GM12874 (cell line): ENCODE measurements around the gene PPP2R2B.

Experiments used
- TF ChIP-seq, protein P1 (sequence below): IDR thresholded peaks from 2 replicates; pipeline ENCODE4 v1.5.1; 2011; ENCODE audit warnings: low read depth, mild to moderate bottlenecking, control low read depth, low read length, moderate library complexity; ENCODE audit not compliant: insufficient read depth

Gene PPP2R2B

DNA sequence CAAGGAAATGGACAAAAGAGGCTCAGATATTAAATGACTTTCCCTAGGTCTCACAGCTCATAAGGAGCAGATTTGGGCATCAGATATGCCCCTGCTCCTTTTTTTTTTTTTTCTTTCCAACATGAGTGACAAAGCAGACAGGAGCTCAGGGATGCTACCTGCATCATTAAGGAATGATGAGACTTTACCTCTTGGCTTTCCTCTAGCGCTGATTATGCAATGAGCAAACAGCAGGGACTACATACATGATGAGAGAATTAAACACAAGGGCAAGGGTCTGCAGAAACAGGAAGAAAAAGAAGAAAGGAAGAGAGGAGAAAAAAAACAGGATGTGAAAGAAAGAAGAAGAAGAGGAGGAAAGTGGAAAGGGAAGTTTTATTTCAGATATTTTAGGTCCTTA is 179.9 kb downstream of the PPP2R2B start:
- TF ChIP-seq, protein P1, sequence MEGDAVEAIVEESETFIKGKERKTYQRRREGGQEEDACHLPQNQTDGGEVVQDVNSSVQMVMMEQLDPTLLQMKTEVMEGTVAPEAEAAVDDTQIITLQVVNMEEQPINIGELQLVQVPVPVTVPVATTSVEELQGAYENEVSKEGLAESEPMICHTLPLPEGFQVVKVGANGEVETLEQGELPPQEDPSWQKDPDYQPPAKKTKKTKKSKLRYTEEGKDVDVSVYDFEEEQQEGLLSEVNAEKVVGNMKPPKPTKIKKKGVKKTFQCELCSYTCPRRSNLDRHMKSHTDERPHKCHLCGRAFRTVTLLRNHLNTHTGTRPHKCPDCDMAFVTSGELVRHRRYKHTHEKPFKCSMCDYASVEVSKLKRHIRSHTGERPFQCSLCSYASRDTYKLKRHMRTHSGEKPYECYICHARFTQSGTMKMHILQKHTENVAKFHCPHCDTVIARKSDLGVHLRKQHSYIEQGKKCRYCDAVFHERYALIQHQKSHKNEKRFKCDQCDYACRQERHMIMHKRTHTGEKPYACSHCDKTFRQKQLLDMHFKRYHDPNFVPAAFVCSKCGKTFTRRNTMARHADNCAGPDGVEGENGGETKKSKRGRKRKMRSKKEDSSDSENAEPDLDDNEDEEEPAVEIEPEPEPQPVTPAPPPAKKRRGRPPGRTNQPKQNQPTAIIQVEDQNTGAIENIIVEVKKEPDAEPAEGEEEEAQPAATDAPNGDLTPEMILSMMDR: no peak

DNA sequence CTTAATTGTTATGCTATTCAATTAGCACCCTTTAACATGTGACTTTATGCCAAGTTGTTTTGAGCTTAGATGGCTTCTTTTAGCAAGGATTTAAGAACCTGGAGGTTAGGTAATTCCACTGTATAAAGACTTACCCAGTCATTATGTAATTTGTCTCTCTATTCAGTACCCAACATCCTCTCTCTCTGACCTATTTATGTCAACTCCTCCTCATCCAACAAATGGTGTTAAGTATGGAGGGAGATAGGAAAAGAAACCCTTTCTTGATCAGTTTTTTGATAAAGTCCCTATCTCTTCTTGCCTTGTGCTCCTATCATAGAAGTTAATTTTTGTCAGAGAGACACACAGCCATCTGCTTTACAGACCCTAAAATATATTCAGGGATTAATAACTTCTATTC is 181.3 kb downstream of the PPP2R2B start:
- TF ChIP-seq, protein P1: no peak

DNA sequence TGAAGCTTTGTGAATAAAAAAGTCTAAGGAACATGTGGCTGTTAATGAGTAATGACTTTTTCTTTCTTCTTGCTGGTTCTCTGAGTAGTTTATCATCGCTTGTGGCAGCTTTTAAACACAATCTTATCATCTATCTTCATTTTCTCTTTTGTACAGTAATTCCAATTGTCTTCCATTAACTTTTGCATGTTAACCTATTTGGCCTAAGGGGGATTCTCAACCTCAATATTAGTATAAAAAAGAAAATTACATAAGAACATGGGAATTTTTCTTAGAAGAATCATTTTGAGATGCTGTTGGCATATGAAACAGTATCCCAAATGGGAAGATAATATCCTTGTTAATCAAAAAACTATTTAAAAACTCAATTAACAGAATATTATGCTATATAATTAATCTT is 182.9 kb downstream of the PPP2R2B start:
- TF ChIP-seq, protein P1: no peak

DNA sequence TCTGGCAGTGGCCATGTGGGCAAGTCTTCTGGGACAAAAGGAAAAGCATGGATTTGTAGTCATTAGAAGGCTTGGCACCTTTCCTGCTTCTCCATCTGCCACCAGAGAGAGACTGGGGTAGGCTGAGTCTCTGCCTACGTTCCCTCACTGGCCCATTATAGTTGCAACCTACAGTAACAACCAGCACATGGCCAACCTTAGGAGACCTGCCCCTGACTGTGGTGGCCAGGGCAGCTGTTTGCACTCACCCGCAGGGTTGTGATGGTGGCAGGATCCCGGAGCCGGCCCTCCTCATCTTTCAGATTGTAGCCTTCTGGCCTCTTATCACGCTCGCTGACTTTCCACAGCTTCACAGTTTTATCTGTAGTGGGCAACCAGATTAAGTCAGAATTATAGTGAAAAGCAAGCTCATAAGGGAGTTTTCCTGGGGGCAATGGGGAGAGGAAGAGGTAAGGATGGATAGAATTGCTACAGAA is 187.6 kb downstream of the PPP2R2B start:
- TF ChIP-seq, protein P1: no peak

DNA sequence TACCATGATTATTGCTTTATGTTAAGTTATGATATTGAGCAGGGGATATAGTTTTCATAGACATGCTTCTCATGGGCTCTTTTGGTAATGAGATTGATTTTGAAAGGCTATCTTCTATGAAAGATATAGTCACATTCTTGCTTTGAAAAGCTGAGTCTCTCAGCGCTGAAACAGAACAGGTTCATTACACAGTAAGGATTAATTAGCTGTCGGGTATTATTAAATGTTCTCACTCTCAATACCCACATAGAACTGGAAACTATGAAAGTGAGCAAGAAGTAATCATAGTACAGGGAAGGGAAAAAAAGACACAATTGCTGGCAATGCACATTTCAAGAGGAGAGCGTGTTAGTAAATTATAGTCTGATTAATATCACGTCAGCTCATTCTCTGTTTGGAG is 190.9 kb downstream of the PPP2R2B start:
- TF ChIP-seq, protein P1: no peak

DNA sequence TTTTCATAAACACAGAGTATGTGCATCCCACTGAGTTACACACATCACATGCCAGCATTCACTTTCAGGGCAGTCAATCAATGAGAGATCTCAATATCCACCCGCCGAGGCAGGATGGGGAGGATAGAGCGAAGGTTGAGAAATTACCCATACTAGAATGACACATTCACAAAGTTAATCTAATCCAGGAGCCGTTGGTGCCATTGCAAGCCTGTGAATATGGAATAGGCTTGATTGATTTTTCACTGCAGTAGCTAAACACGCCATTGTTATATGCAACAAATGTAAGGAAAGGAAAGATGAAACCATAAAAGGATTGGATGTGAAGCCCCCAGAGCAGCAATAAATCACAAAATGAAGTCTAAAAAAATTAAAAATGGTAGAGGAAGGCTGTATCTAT is 194.7 kb downstream of the PPP2R2B start:
- TF ChIP-seq, protein P1: no peak

DNA sequence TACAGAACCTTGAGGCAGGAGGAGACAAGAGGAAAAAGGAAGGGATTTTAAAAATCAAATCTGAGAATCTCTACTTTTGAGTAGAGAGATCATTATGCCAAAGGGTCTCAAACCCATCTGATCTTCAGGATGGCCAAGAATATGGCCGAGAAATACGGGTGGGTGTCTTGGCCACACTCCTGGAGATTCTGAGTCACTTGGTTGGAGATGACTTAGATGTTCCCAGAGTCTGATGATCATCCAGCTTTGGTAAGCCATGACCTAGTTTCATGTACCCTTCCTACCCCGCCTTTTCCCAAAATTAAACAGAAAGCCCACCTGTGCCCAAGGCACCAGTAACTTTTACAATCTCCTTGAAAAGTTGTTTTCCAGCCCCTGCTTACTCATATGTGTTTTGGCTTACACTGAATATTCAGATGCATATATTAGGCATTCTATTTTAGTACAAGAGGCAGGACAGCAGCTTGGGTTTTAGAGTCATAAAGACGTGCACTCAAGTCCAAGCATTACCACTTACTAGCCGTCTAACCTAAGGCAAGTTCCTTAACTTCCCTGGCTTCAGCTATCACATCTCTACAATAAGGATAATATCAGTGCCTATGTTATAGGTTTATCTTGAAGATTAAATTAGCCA is 195.5 kb downstream of the PPP2R2B start:
- TF ChIP-seq, protein P1: no peak
